CD14-positive monocyte (primary cell): ENCODE data around the gene AEBP2. TPM values are rescaled to one million over a fixed set of nuclear protein-coding genes. Genes with fewer than 3 reads are reported as not detected.

Experiments
- DNase-seq, 3 donors: peaks; one replicate each; pipeline ENCODE4 v3.0.0-alpha.2; 2011 to 2022
- H2AFZ ChIP-seq: 2 replicates; pipeline ENCODE4 v1.6.0; 2012; ENCODE audit warnings: mild to moderate bottlenecking, low read depth, low read length, inconsistent platforms; ENCODE audit not compliant: insufficient read depth, poor library complexity, severe bottlenecking
- H3K27ac ChIP-seq, 2 donors: 1 replicate in 1 of 2; 2 replicates in 1 of 2; pipeline ENCODE4 v1.5.1; 2012 to 2013; ENCODE audit warnings: low read length in 2 of 2, control low read depth in 1 of 2, inconsistent platforms in 1 of 2, low read depth in 1 of 2, mild to moderate bottlenecking in 1 of 2
- H3K27me3 ChIP-seq, 2 donors: one replicate each; pipeline versions ENCODE4 v1.6.0 to v1.6.1; 2011 to 2013; ENCODE audit warnings: low read length in 2 of 2; ENCODE audit not compliant: control insufficient read depth in 2 of 2, insufficient read depth in 2 of 2
- H3K36me3 ChIP-seq, 2 donors: replicated peaks in 1 of 2; 1 replicate in 1 of 2; 2 replicates in 1 of 2; pipeline versions ENCODE4 v1.5.1 to v1.6.1; 2012 to 2013; ENCODE audit warnings: low read length in 2 of 2, control low read depth in 1 of 2, inconsistent platforms in 1 of 2, mild to moderate bottlenecking in 1 of 2; ENCODE audit not compliant: insufficient read depth in 2 of 2, control insufficient read depth in 1 of 2
- H3K4me1 ChIP-seq, 2 donors: 1 replicate in 1 of 2; 2 replicates in 1 of 2; pipeline versions ENCODE4 v1.5.1 to v1.6.1; 2012 to 2013; ENCODE audit warnings: low read length in 2 of 2, control low read depth in 1 of 2, inconsistent platforms in 1 of 2, mild to moderate bottlenecking in 1 of 2, moderate library complexity in 1 of 2; ENCODE audit not compliant: insufficient read depth in 2 of 2, control insufficient read depth in 1 of 2
- H3K4me2 ChIP-seq: replicated peaks from 2 replicates; pipeline ENCODE3; 2012; ENCODE audit warnings: low read length, moderate library complexity, mild to moderate bottlenecking; ENCODE audit not compliant: poor library complexity, severe bottlenecking; ENCODE audit errors: extremely low read depth
- H3K4me3 ChIP-seq, 3 experiments: fragments of 200-600 bp in 1 of 3; sonication (generic) in 1 of 3; replicated peaks in 1 of 3; 1 replicate in 2 of 3; 2 replicates in 1 of 3; pipeline ENCODE4 v1.5.1; 2011 to 2013; ENCODE audit warnings: low read length in 3 of 3, mild to moderate bottlenecking in 3 of 3, control low read depth in 2 of 3, low read depth in 2 of 3, inconsistent platforms in 1 of 3, moderate library complexity in 1 of 3
- H3K79me2 ChIP-seq: 2 replicates; pipeline ENCODE4 v1.6.0; 2012; ENCODE audit warnings: mild to moderate bottlenecking, control low read depth, inconsistent platforms, low read length, moderate library complexity; ENCODE audit not compliant: insufficient read depth
- H3K9ac ChIP-seq: 2 replicates; pipeline ENCODE4 v1.6.0; 2017; ENCODE audit warnings: low read length, mild to moderate bottlenecking; ENCODE audit not compliant: insufficient read depth, poor library complexity, severe bottlenecking
- H3K9me3 ChIP-seq, 2 donors: replicated peaks in 1 of 2; 1 replicate in 1 of 2; 2 replicates in 1 of 2; pipeline versions ENCODE4 v1.5.1 to v1.6.1; 2012 to 2013; ENCODE audit warnings: low read length in 2 of 2, control low read depth in 1 of 2; ENCODE audit not compliant: control insufficient read depth in 1 of 2, insufficient read depth in 1 of 2
- H4K20me1 ChIP-seq: 2 replicates; pipeline ENCODE4 v1.6.0; 2012; ENCODE audit warnings: mild to moderate bottlenecking, low read length, control low read depth, moderate library complexity; ENCODE audit not compliant: insufficient read depth
- H3K27ac Mint-ChIP-seq, 7 donors: one replicate each; pipeline ENCODE4 v1.8.0; 2020; ENCODE audit warnings: mild to moderate bottlenecking in 7 of 7, mixed read lengths in 7 of 7, moderate library complexity in 6 of 7, inconsistent platforms in 2 of 7
- H3K27me3 Mint-ChIP-seq, 3 donors: one replicate each; pipeline ENCODE4 v1.8.0; 2021 to 2022; ENCODE audit warnings: low read depth in 3 of 3, mild to moderate bottlenecking in 3 of 3, mixed read lengths in 3 of 3, moderate library complexity in 3 of 3, inconsistent platforms in 1 of 3
- H3K36me3 Mint-ChIP-seq, 2 donors: one replicate each; pipeline ENCODE4 v1.8.0; 2020; ENCODE audit warnings: mixed read lengths in 2 of 2, inconsistent platforms in 1 of 2, mild to moderate bottlenecking in 1 of 2
- H3K4me1 Mint-ChIP-seq: one replicate; pipeline ENCODE4 v1.8.0; 2020; ENCODE audit warnings: mild to moderate bottlenecking, mixed read lengths
- H3K4me3 Mint-ChIP-seq, 2 donors: one replicate each; pipeline ENCODE4 v1.8.0; 2020; ENCODE audit warnings: mild to moderate bottlenecking in 2 of 2, mixed read lengths in 2 of 2, moderate library complexity in 1 of 2
- H3K9me3 Mint-ChIP-seq, 7 donors: one replicate each; pipeline ENCODE4 v1.8.0; 2020 to 2022; ENCODE audit warnings: mixed read lengths in 7 of 7, mild to moderate bottlenecking in 6 of 7, moderate library complexity in 6 of 7, inconsistent platforms in 2 of 7
- CTCF ChIP-seq: fragments of 200-600 bp; IDR thresholded peaks from one replicate; pipeline ENCODE4 v1.8.0; 2022; ENCODE audit warnings: antibody characterized with exemption, mild to moderate bottlenecking
- WGBS: methylation state at CpG from one replicate; pipeline ENCODE4 v1.1.5; 2013; ENCODE audit warnings: missing lambda C conversion rate; ENCODE audit not compliant: insufficient coverage; 5-methylcytosine and 5-hydroxymethylcytosine counted together
- intact Hi-C, 2 donors: fragments of 100-400 bp; cut with micrococcal nuclease; formaldehyde crosslinking; loops; one replicate each; pipeline versions ENCODE4 v1.15.0 to v1.15.1; 2023
- polyA plus RNA-seq, 3 donors: library from polyadenylated mRNA; depleted of rRNA in 1 of 3; unstranded in 2 of 3; stranded (reverse) in 1 of 3; fragments of 300-500 nt in 2 of 3; fragments of >200 nt in 1 of 3; fragmentation: Illumina TruSeq in 2 of 3; gene quantifications; 1 replicate in 2 of 3; 2 replicates in 1 of 3; pipeline ENCODE4 v1.2.3, GENCODE V29; 2012 to 2021

Gene AEBP2
- polyA plus RNA-seq, 3 donors: 3.0 to 8.0 (median 4.4) TPM

GRCh38 chr12:19435831-19436497 is 3.3 kb upstream of the AEBP2 start:
- Histone ChIP-seq H3K27ac (no peak overlapping the region), H3K27me3 (no peaks in the 10 kb centered on the region), H3K9me3 (no peaks in the 10 kb centered on the region), H3K36me3 (no peaks in the 10 kb centered on the region), H3K9ac (no peak overlapping the region), H3K4me3 (no peak overlapping the region), H2AFZ (no peak overlapping the region), H3K4me2 (no peak overlapping the region), H3K79me2 (peaks cover 14% of the 10 kb centered on the region), H4K20me1 (no peaks in the 10 kb centered on the region), H3K4me1 (peaks cover 5% of the 10 kb centered on the region in 2 donors)
- H3K4me1 Mint-ChIP-seq: peaks cover 7% of the 10 kb centered on the region
- intact Hi-C loops: no loop called here
- H3K27me3 Mint-ChIP-seq: peaks cover 2 to 7% (median 5%) of the 10 kb centered on the region in 3 donors
- H3K9me3 Mint-ChIP-seq: peaks cover 0 to 5% (median 4%) of the 10 kb centered on the region in 7 donors
- peak overlapping the region in 1 of 7 donors; percentile 20 for H3K27ac Mint-ChIP-seq
- TF ChIP-seq CTCF: no peak
- no peaks in the 10 kb centered on the region for H3K36me3 Mint-ChIP-seq
- H3K4me3 Mint-ChIP-seq: no peak overlapping the region
- WGBS: 100% methylated on average over 8 of the region's 10 CpGs
- DNase-seq: no peak

- no peak for TF ChIP-seq CTCF
- intact Hi-C loops: no loop called here
Observed at GRCh38 chr12:19436931-19437330, 2.4 kb upstream of the AEBP2 start.

More at GRCh38 chr12:19436931-19437330, 2.4 kb upstream of the AEBP2 start:
- Mint-ChIP-seq H3K4me3 (no peak overlapping the region), H3K9me3 (peaks cover 0 to 5% (median 4%) of the 10 kb centered on the region in 7 donors), H3K36me3 (no peaks in the 10 kb centered on the region), H3K4me1 (peaks cover 16% of the 10 kb centered on the region), H3K27ac (peak overlapping the region in 1 of 7 donors; percentile 39), H3K27me3 (peaks cover 2 to 5% (median 4%) of the 10 kb centered on the region in 3 donors)
- Histone ChIP-seq H3K27me3 (no peaks in the 10 kb centered on the region), H3K4me3 (no peak overlapping the region), H2AFZ (no peak overlapping the region), H3K79me2 (peaks cover 23% of the 10 kb centered on the region), H3K36me3 (no peaks in the 10 kb centered on the region), H3K4me2 (no peak overlapping the region), H4K20me1 (no peaks in the 10 kb centered on the region), H3K9ac (no peak overlapping the region), H3K27ac (no peak overlapping the region), H3K9me3 (no peaks in the 10 kb centered on the region), H3K4me1 (peaks cover 7 to 15% of the 10 kb centered on the region in 2 donors)
- WGBS: 100% methylated on average over 1 of the region's 2 CpGs
- DNase-seq: no peak
